ENCODE results near the gene DHX35. TPM values are rescaled to one million over a fixed set of nuclear protein-coding genes. Genes with fewer than 3 reads are reported as not detected.

Gene DHX35
- total RNA-seq, 1 experiment from 2014 or later, result 11.2 TPM

DNA sequence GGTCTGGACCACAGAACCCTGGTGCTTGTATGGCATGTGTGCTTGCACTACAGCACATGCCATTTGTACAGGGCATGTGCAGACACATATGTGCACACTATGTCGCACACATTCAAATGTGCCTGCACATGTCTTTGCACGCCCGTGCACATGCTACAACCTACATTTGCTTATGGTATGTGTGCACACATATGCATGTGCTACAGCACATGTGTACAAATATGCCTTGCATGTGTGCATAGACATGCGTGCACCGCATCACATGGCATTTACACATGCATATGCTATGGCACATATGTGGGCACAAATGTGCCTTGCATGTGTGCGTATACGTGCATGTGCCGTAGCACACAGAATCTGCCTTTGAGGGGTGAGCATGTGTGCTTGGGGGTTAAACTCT, 90.5 kb downstream of the DHX35 start:
- Histone ChIP-seq H3K9me2 (ENCODE audit: insufficient read depth) (no peaks in the 10 kb centered on the region), H3K27me3 (ENCODE audit: insufficient read depth, low read length) (peaks cover 5% of the 10 kb centered on the region; the same call in 1 of the 2 replicates), H3K4me3 (replicated peaks in 1 of 2; ENCODE audit: low read depth in 1 of 2, low read length in 2 of 2) (no peak overlapping the region), H4K20me1 (ENCODE audit: insufficient read depth) (no peaks in the 10 kb centered on the region), H3K4me1 (ENCODE audit: control insufficient read depth in 1 of 2, insufficient read depth in 2 of 2, low read length in 2 of 2) (peaks cover 4 to 15% of the 10 kb centered on the region in 2 experiments; a peak in 3 of 4 replicates), H3K9me3 (ENCODE audit: control insufficient read depth in 1 of 2, insufficient read depth in 1 of 2, low read depth in 1 of 2, low read length in 2 of 2) (no peaks in the 10 kb centered on the region), H3K36me3 (ENCODE audit: control insufficient read depth in 1 of 2, insufficient read depth in 2 of 2, low read length in 2 of 2) (no peaks in the 10 kb centered on the region), H3K4me2 (ENCODE audit: low read length) (no peak overlapping the region), H3K9ac (ENCODE audit: low read length) (no peak overlapping the region), H3K27ac (ENCODE audit: low read depth, low read length) (no peak overlapping the region), H3K79me2 (ENCODE audit: insufficient read depth, low read length) (no peaks in the 10 kb centered on the region), H2AFZ (ENCODE audit: low read depth, low read length, poor library complexity, severe bottlenecking) (no peak overlapping the region)
- intact Hi-C loops (cut with micrococcal nuclease), result no loop called here
- no TSS peak for BruUV-seq (replicated peaks)
- ChIA-PET CTCF (no interaction called here), RAD21 (ENCODE audit: low non-redundant PET in 1 of 2, low total read pairs in 2 of 2, uncharacterized antibody in 2 of 2, unreplicated experiment in 2 of 2) (no interaction called here), POLR2A (no interaction called here)
- no peak for ATAC-seq
- DNase-seq (ENCODE audit: low read depth, low spot score), result no peak
- TF ChIP-seq, protein P1, sequence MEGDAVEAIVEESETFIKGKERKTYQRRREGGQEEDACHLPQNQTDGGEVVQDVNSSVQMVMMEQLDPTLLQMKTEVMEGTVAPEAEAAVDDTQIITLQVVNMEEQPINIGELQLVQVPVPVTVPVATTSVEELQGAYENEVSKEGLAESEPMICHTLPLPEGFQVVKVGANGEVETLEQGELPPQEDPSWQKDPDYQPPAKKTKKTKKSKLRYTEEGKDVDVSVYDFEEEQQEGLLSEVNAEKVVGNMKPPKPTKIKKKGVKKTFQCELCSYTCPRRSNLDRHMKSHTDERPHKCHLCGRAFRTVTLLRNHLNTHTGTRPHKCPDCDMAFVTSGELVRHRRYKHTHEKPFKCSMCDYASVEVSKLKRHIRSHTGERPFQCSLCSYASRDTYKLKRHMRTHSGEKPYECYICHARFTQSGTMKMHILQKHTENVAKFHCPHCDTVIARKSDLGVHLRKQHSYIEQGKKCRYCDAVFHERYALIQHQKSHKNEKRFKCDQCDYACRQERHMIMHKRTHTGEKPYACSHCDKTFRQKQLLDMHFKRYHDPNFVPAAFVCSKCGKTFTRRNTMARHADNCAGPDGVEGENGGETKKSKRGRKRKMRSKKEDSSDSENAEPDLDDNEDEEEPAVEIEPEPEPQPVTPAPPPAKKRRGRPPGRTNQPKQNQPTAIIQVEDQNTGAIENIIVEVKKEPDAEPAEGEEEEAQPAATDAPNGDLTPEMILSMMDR (IDR thresholded peaks at IDR 0.05 in 2 of 3, conservative IDR thresholded peaks at IDR 0.05 in 1 of 3; ENCODE audit: borderline replicate concordance in 1 of 3, insufficient read depth in 1 of 3, low read depth in 2 of 3, low read length in 2 of 3), result no peak
- TF ChIP-seq CEBPB (IDR thresholded peaks at IDR 0.05; ENCODE audit: low read depth), result no peak
- no peak for TF ChIP-seq SRF (IDR thresholded peaks at IDR 0.05; ENCODE audit: low read depth)
- TF ChIP-seq, protein P2, sequence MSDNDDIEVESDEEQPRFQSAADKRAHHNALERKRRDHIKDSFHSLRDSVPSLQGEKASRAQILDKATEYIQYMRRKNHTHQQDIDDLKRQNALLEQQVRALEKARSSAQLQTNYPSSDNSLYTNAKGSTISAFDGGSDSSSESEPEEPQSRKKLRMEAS (IDR thresholded peaks at IDR 0.05), result no peak
- TF ChIP-seq FOSL1 (IDR thresholded peaks at IDR 0.05; ENCODE audit: low read depth), result no peak

DNA sequence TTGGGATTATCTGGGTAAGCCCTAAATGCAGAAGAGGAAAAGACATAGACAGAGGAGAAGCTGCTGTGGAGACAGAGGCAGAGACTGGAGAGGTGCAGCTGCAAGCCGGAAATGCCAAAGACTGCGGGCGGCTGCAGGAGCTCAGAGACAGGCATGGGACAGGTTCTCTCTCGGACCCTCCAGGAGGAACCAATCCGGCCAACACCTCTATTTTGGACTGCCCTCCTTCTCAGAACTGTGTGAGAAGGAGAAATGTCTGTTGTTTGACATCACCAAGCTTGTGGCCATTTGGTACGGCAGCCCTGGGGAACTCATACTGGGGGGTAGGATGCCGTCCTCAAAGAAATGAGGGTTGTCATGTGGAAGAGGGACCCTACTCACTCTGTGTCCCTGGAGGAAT, 95.0 kb downstream of the DHX35 start:
- POLR2A ChIA-PET, result no interaction called here
- TF ChIP-seq SIN3A (IDR thresholded peaks at IDR 0.05; ENCODE audit: low read depth) (no peak), JUND (IDR thresholded peaks at IDR 0.05) (no peak), FOSL1 (IDR thresholded peaks at IDR 0.05; ENCODE audit: low read depth) (no peak), SP1 (IDR thresholded peaks at IDR 0.05; ENCODE audit: low read depth) (no peak), POLR2A (IDR thresholded peaks at IDR 0.05; ENCODE audit: borderline replicate concordance, extremely low read depth, insufficient read depth, insufficient read length) (no peak), ELF1 (IDR thresholded peaks at IDR 0.05; ENCODE audit: borderline replicate concordance, low read depth) (no peak), YY1 (IDR thresholded peaks at IDR 0.05; ENCODE audit: extremely low read depth, insufficient replicate concordance, low read depth, low read length) (no peak), SRF (IDR thresholded peaks at IDR 0.05; ENCODE audit: low read depth) (no peak), POLR2AphosphoS5 (IDR thresholded peaks at IDR 0.05; ENCODE audit: low read depth, low read length) (no peak)
- TF ChIP-seq, protein P1 (IDR thresholded peaks at IDR 0.05 in 2 of 3, conservative IDR thresholded peaks at IDR 0.05 in 1 of 3; ENCODE audit: borderline replicate concordance in 1 of 3, insufficient read depth in 1 of 3, low read depth in 2 of 3, low read length in 2 of 3), result no peak
- TF ChIP-seq, protein P3, sequence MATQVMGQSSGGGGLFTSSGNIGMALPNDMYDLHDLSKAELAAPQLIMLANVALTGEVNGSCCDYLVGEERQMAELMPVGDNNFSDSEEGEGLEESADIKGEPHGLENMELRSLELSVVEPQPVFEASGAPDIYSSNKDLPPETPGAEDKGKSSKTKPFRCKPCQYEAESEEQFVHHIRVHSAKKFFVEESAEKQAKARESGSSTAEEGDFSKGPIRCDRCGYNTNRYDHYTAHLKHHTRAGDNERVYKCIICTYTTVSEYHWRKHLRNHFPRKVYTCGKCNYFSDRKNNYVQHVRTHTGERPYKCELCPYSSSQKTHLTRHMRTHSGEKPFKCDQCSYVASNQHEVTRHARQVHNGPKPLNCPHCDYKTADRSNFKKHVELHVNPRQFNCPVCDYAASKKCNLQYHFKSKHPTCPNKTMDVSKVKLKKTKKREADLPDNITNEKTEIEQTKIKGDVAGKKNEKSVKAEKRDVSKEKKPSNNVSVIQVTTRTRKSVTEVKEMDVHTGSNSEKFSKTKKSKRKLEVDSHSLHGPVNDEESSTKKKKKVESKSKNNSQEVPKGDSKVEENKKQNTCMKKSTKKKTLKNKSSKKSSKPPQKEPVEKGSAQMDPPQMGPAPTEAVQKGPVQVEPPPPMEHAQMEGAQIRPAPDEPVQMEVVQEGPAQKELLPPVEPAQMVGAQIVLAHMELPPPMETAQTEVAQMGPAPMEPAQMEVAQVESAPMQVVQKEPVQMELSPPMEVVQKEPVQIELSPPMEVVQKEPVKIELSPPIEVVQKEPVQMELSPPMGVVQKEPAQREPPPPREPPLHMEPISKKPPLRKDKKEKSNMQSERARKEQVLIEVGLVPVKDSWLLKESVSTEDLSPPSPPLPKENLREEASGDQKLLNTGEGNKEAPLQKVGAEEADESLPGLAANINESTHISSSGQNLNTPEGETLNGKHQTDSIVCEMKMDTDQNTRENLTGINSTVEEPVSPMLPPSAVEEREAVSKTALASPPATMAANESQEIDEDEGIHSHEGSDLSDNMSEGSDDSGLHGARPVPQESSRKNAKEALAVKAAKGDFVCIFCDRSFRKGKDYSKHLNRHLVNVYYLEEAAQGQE (IDR thresholded peaks at IDR 0.05; ENCODE audit: low read depth), result no peak

More for the DNA sequence above, 95.0 kb downstream of the DHX35 start:
- H4K20me1 ChIP-seq (ENCODE audit: insufficient read depth), result no peaks in the 10 kb centered on the region
- no peak overlapping the region for H3K27ac ChIP-seq (ENCODE audit: low read depth, low read length)
- no peak overlapping the region for H3K4me3 ChIP-seq (replicated peaks in 1 of 2; ENCODE audit: low read depth in 1 of 2, low read length in 2 of 2)
- BruUV-seq (replicated peaks), result no TSS peak
- H3K79me2 ChIP-seq (ENCODE audit: insufficient read depth, low read length), result no peaks in the 10 kb centered on the region
- H3K4me2 ChIP-seq (ENCODE audit: low read length), result no peak overlapping the region
- ATAC-seq (no peak), DNase-seq (ENCODE audit: low read depth, low spot score) (no peak)
- intact Hi-C loops (cut with micrococcal nuclease), result no loop called here
- no peaks in the 10 kb centered on the region for H3K9me3 ChIP-seq (ENCODE audit: control insufficient read depth in 1 of 2, insufficient read depth in 1 of 2, low read depth in 1 of 2, low read length in 2 of 2)
- RAD21 ChIA-PET (ENCODE audit: low non-redundant PET in 1 of 2, low total read pairs in 2 of 2, uncharacterized antibody in 2 of 2, unreplicated experiment in 2 of 2), result no interaction called here
- H3K9ac ChIP-seq (ENCODE audit: low read length), result no peak overlapping the region
- H3K9me2 ChIP-seq (ENCODE audit: insufficient read depth), result no peaks in the 10 kb centered on the region
- CTCF ChIA-PET, result no interaction called here
- H3K27me3 ChIP-seq (ENCODE audit: insufficient read depth, low read length), result peaks cover 6% of the 10 kb centered on the region; the same call in 1 of the 2 replicates
- no peak overlapping the region for H2AFZ ChIP-seq (ENCODE audit: low read depth, low read length, poor library complexity, severe bottlenecking)
- no peaks in the 10 kb centered on the region for H3K4me1 ChIP-seq (ENCODE audit: control insufficient read depth in 1 of 2, insufficient read depth in 2 of 2, low read length in 2 of 2)
- no peaks in the 10 kb centered on the region for H3K36me3 ChIP-seq (ENCODE audit: control insufficient read depth in 1 of 2, insufficient read depth in 2 of 2, low read length in 2 of 2)

All from HCT116 (cell line).